WTC11 (cell line): ENCODE results near the gene HOXB8. TPM values are rescaled to one million over a fixed set of nuclear protein-coding genes. Genes with fewer than 3 reads are reported as not detected.

Source experiments
- ATAC-seq: fragments of 200-7000 bp; cut with Tn5 transposase; 2 replicates; pipeline ENCODE4 v1.10.0; 2021; ENCODE audit warnings: mild to moderate bottlenecking, moderate library complexity
- CTCF ChIA-PET: fragments of 300-600 bp; sonication (Branson Sonifier 250); formaldehyde crosslinking; loops from one replicate; lab custom pipeline; 2021; ENCODE audit warnings: antibody characterized with exemption; lab: Charles Lee
- POLR2A ChIA-PET: fragments of 350-600 bp; sonication (Branson Sonifier 250); formaldehyde crosslinking; loops from one replicate; lab custom pipeline; 2021; ENCODE audit warnings: antibody characterized with exemption; lab: Charles Lee
- DNase-seq: peaks from one replicate; pipeline ENCODE4 v3.0.0; 2021; ENCODE audit warnings: low spot score
- H3K27ac Mint-ChIP-seq: 2 replicates; pipeline ENCODE4 v1.8.0; 2021; ENCODE audit warnings: mixed read lengths
- H3K27me3 Mint-ChIP-seq: 2 replicates; pipeline ENCODE4 v1.8.0; 2021; ENCODE audit warnings: low read depth, mild to moderate bottlenecking, moderate library complexity, mixed read lengths
- H3K36me3 Mint-ChIP-seq: 2 replicates; pipeline ENCODE4 v1.8.0; 2021; ENCODE audit warnings: mixed read lengths
- H3K4me1 Mint-ChIP-seq: 2 replicates; pipeline ENCODE4 v1.8.0; 2022; ENCODE audit warnings: mixed read lengths
- H3K4me3 Mint-ChIP-seq: 2 replicates; pipeline ENCODE4 v1.8.0; 2021; ENCODE audit warnings: mild to moderate bottlenecking, moderate library complexity, mixed read lengths
- H3K9me3 Mint-ChIP-seq: 2 replicates; pipeline ENCODE4 v1.8.0; 2021; ENCODE audit warnings: mixed read lengths
- FOXJ3 ChIP-seq: sonication (generic); formaldehyde crosslinking; IDR thresholded peaks from 2 replicates; pipeline ENCODE4 v1.9.0; 2021; ENCODE audit warnings: missing genetic modification reagents, mild to moderate bottlenecking, borderline replicate concordance
- JUN ChIP-seq: sonication (generic); formaldehyde crosslinking; IDR thresholded peaks from 2 replicates; pipeline ENCODE4 v1.8.0; 2023; ENCODE audit warnings: mild to moderate bottlenecking, missing genetic modification reagents
- OVOL2 ChIP-seq: fragments of 250-450 bp; sonication (Bioruptor Pico); IDR thresholded peaks from 2 replicates; pipeline ENCODE4 v1.9.0; 2021; ENCODE audit warnings: mild to moderate bottlenecking, borderline replicate concordance
- PRRX2 ChIP-seq: fragments of 250-450 bp; sonication (Bioruptor Pico); IDR thresholded peaks from 2 replicates; pipeline ENCODE4 v1.8.0; 2021; ENCODE audit warnings: mild to moderate bottlenecking
- RORB ChIP-seq: fragments of 250-450 bp; sonication (Bioruptor Pico); IDR thresholded peaks from 2 replicates; pipeline ENCODE4 v1.9.0; 2021; ENCODE audit warnings: mild to moderate bottlenecking
- SMAD3 ChIP-seq: sonication (generic); formaldehyde crosslinking; IDR thresholded peaks from 2 replicates; pipeline ENCODE4 v1.8.0; 2022; ENCODE audit warnings: missing genetic modification reagents, mild to moderate bottlenecking, borderline replicate concordance
- SP1 ChIP-seq: sonication (generic); formaldehyde crosslinking; conservative IDR thresholded peaks from 2 replicates; pipeline ENCODE4 v1.8.1; 2022; ENCODE audit warnings: missing genetic modification reagents
- TCF7 ChIP-seq: sonication (generic); formaldehyde crosslinking; IDR thresholded peaks from 2 replicates; pipeline ENCODE4 v1.8.0; 2022; ENCODE audit warnings: mild to moderate bottlenecking, low read depth, missing genetic modification reagents, moderate library complexity
- ZNF121 ChIP-seq: sonication (generic); formaldehyde crosslinking; IDR thresholded peaks from 2 replicates; pipeline ENCODE4 v1.8.0; 2023; ENCODE audit warnings: missing genetic modification reagents
- ZNF232 ChIP-seq: sonication (generic); formaldehyde crosslinking; IDR thresholded peaks from 2 replicates; pipeline ENCODE4 v1.8.0; 2022; ENCODE audit warnings: mild to moderate bottlenecking, missing genetic modification reagents
- total RNA-seq: library from RNA; stranded (reverse); gene quantifications from 3 replicates; pipeline ENCODE4 v1.2.3, GENCODE V29; 2021
- TF ChIP-seq, protein P1 (sequence below): sonication (generic); formaldehyde crosslinking; conservative IDR thresholded peaks from 2 replicates; pipeline ENCODE4 v1.8.1; 2023; ENCODE audit warnings: mild to moderate bottlenecking, low read depth, missing genetic modification reagents, moderate library complexity
- TF ChIP-seq, protein P2 (sequence below): sonication (generic); formaldehyde crosslinking; IDR thresholded peaks from 2 replicates; pipeline ENCODE4 v1.8.0; 2023; ENCODE audit warnings: missing genetic modification reagents, mild to moderate bottlenecking, borderline replicate concordance
- TF ChIP-seq, protein P3 (sequence below): fragments of 200-600 bp; IDR thresholded peaks from 2 replicates; pipeline ENCODE4 v1.8.0; 2022; ENCODE audit warnings: antibody characterized with exemption

HOXB8 gene
- total RNA-seq, 1 experiment from 2014 or later = not detected

DNA sequence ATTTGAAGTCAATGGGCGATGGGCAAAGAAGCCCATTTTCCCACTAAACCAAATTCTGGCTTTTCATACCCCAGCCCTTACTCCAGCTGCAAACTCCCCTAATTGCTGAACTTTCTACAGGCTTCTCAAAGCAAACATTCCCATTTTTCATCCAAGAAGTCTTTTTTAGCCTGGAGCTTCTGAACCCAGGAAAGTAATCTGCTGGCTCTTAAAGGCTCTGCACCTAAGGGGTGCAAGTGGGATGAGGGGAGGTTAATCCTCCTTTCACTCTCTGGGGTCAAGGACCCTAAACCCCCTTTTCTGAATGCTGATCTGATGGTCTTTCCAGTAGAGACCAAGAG, 6.6 kb downstream of the HOXB8 start (continued):
- TF ChIP-seq, protein P1, sequence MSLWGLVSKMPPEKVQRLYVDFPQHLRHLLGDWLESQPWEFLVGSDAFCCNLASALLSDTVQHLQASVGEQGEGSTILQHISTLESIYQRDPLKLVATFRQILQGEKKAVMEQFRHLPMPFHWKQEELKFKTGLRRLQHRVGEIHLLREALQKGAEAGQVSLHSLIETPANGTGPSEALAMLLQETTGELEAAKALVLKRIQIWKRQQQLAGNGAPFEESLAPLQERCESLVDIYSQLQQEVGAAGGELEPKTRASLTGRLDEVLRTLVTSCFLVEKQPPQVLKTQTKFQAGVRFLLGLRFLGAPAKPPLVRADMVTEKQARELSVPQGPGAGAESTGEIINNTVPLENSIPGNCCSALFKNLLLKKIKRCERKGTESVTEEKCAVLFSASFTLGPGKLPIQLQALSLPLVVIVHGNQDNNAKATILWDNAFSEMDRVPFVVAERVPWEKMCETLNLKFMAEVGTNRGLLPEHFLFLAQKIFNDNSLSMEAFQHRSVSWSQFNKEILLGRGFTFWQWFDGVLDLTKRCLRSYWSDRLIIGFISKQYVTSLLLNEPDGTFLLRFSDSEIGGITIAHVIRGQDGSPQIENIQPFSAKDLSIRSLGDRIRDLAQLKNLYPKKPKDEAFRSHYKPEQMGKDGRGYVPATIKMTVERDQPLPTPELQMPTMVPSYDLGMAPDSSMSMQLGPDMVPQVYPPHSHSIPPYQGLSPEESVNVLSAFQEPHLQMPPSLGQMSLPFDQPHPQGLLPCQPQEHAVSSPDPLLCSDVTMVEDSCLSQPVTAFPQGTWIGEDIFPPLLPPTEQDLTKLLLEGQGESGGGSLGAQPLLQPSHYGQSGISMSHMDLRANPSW (CRISPR knock-in tag) = no peak
- TF ChIP-seq FOXJ3 (CRISPR knock-in tag) (no peak), JUN (CRISPR knock-in tag) (no peak), PRRX2 (CRISPR knock-in tag) (no peak)
- TF ChIP-seq, protein P2, sequence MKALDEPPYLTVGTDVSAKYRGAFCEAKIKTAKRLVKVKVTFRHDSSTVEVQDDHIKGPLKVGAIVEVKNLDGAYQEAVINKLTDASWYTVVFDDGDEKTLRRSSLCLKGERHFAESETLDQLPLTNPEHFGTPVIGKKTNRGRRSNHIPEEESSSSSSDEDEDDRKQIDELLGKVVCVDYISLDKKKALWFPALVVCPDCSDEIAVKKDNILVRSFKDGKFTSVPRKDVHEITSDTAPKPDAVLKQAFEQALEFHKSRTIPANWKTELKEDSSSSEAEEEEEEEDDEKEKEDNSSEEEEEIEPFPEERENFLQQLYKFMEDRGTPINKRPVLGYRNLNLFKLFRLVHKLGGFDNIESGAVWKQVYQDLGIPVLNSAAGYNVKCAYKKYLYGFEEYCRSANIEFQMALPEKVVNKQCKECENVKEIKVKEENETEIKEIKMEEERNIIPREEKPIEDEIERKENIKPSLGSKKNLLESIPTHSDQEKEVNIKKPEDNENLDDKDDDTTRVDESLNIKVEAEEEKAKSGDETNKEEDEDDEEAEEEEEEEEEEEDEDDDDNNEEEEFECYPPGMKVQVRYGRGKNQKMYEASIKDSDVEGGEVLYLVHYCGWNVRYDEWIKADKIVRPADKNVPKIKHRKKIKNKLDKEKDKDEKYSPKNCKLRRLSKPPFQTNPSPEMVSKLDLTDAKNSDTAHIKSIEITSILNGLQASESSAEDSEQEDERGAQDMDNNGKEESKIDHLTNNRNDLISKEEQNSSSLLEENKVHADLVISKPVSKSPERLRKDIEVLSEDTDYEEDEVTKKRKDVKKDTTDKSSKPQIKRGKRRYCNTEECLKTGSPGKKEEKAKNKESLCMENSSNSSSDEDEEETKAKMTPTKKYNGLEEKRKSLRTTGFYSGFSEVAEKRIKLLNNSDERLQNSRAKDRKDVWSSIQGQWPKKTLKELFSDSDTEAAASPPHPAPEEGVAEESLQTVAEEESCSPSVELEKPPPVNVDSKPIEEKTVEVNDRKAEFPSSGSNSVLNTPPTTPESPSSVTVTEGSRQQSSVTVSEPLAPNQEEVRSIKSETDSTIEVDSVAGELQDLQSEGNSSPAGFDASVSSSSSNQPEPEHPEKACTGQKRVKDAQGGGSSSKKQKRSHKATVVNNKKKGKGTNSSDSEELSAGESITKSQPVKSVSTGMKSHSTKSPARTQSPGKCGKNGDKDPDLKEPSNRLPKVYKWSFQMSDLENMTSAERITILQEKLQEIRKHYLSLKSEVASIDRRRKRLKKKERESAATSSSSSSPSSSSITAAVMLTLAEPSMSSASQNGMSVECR (CRISPR knock-in tag) = no peak
- TF ChIP-seq, protein P3, sequence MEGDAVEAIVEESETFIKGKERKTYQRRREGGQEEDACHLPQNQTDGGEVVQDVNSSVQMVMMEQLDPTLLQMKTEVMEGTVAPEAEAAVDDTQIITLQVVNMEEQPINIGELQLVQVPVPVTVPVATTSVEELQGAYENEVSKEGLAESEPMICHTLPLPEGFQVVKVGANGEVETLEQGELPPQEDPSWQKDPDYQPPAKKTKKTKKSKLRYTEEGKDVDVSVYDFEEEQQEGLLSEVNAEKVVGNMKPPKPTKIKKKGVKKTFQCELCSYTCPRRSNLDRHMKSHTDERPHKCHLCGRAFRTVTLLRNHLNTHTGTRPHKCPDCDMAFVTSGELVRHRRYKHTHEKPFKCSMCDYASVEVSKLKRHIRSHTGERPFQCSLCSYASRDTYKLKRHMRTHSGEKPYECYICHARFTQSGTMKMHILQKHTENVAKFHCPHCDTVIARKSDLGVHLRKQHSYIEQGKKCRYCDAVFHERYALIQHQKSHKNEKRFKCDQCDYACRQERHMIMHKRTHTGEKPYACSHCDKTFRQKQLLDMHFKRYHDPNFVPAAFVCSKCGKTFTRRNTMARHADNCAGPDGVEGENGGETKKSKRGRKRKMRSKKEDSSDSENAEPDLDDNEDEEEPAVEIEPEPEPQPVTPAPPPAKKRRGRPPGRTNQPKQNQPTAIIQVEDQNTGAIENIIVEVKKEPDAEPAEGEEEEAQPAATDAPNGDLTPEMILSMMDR = no peak

DNA sequence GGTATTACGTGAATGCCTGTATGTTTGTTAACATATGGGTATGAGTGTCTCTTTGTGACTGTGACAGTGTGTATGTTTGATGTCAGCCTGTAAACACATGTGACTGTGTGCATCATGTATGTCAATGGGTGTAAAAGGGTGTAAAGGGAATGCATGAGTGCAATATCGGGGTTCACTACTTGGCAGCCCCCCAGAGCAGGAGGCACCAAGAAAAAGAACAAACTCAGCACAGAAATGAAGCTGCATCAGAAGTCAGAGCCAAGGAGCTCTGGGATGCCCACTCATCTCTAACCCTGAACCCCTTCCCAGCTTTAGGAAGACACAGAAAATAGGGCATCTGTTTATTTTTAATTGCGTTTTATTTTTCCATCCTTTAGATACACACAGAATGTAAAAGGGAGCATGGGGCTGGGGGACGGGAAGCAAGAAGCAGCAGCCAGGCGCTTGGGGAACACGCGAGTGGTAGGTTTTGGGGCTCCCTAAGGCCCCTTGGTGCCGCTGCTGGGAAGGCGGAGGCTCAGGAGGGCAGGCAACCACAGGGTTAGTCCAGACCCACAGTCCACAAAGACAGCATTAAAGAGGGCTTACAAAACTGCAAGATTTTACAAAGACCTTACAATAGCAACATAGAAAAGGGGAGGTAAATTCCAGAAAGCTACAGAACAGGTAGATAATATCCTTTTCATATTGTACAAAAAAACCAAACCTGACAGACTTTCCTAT, 8.0 kb downstream of the HOXB8 start:
- Mint-ChIP-seq H3K36me3 (0 out of 2 replicates have a peak, but pooled peaks cover 5% of the 10 kb centered on the region), H3K9me3 (no peaks in the 10 kb centered on the region), H3K4me1 (peaks cover 23% of the 10 kb centered on the region), H3K27me3 (peaks cover 100% of the 10 kb centered on the region; the same call in 1 of the 2 replicates), H3K4me3 (no peak overlapping the region), H3K27ac (no peak overlapping the region)
- no peak for DNase-seq
- POLR2A ChIA-PET = no interaction called here
- TF ChIP-seq SMAD3 (CRISPR knock-in tag) (no peak), TCF7 (no peak), ZNF121 (CRISPR knock-in tag) (no peak), ZNF232 (CRISPR knock-in tag) (no peak), SP1 (CRISPR knock-in tag) (no peak), OVOL2 (no peak), JUN (CRISPR knock-in tag) (no peak), RORB (no peak)
- CTCF ChIA-PET = interaction anchor here (0.8 to 2.5 kb wide), 4 partner anchors 11 to 29 kb away, joined by 3 to 9 read pairs (median 6); partner anchors contain the start of gene HOXB5
- ATAC-seq = no peak
